ENCODE measurements around the gene TUBA1C.

TUBA1C gene

GRCh38 chr12:49304161-49304560 is 39.3 kb downstream of the TUBA1C start:
- Histone ChIP-seq H3K9me3 (ENCODE audit: control insufficient read depth, insufficient read depth, low read depth, low read length) (no peaks in the 10 kb centered on the region), H3K36me3 (ENCODE audit: control insufficient read depth in 2 of 2, insufficient read depth in 1 of 2, low read length in 2 of 2) (no peaks in the 10 kb centered on the region), H3K27ac (ENCODE audit: extremely low read depth, low read depth, low read length) (no peak overlapping the region), H3K4me1 (ENCODE audit: control insufficient read depth, insufficient read depth, low read length) (no peaks in the 10 kb centered on the region), H3K4me3 (ENCODE audit: low read depth, low read length) (no peak overlapping the region)
- POLR2A ChIA-PET: interaction anchor here (0.5 to 2.0 kb wide), 3 partner anchors 10 to 19 kb away, joined by 3 to 15 read pairs (median 3); partner anchors contain the start of genes PRPH and TROAP
- TF ChIP-seq KLF9 (tag by site-specific recombination; IDR thresholded peaks at IDR 0.05; ENCODE audit: low read depth): no peak
- no peak for TF ChIP-seq ZNF677 (tag by site-specific recombination; IDR thresholded peaks at IDR 0.05)
- no peak for TF ChIP-seq ZNF658 (tag by site-specific recombination; IDR thresholded peaks at IDR 0.05)
- peak; percentile 29; the same call in 1 of the 2 replicates for TF ChIP-seq PRDM1 (tag by site-specific recombination; IDR thresholded peaks at IDR 0.05)
- peak; percentile 86 for TF ChIP-seq ZNF600 (tag by site-specific recombination; IDR thresholded peaks at IDR 0.05)
- TF ChIP-seq, protein P1, sequence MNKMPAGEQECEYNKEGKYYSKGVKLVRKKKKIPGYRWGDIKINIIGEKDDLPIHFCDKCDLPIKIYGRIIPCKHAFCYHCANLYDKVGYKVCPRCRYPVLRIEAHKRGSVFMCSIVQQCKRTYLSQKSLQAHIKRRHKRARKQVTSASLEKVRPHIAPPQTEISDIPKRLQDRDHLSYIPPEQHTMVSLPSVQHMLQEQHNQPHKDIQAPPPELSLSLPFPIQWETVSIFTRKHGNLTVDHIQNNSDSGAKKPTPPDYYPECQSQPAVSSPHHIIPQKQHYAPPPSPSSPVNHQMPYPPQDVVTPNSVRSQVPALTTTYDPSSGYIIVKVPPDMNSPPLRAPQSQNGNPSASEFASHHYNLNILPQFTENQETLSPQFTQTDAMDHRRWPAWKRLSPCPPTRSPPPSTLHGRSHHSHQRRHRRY (tag by site-specific recombination; IDR thresholded peaks at IDR 0.05): no peak
- TF ChIP-seq ZNF623 (tag by site-specific recombination; IDR thresholded peaks at IDR 0.05): no peak
- no peak for TF ChIP-seq OSR2 (tag by site-specific recombination; IDR thresholded peaks at IDR 0.05)
- no peak for TF ChIP-seq ZNF274 (IDR thresholded peaks at IDR 0.05; ENCODE audit: low read length)
- no peak for TF ChIP-seq ZNF274 (tag by site-specific recombination; IDR thresholded peaks at IDR 0.05; ENCODE audit: borderline replicate concordance)
- no peak for TF ChIP-seq SALL2 (tag by site-specific recombination; IDR thresholded peaks at IDR 0.05; ENCODE audit: borderline replicate concordance)
- CTCF ChIA-PET: interaction anchor here (0.8 to 4.7 kb wide), 6 partner anchors 9 to 55 kb away, joined by 3 to 34 read pairs (median 4); partner anchors contain the start of gene PRPH

DNA sequence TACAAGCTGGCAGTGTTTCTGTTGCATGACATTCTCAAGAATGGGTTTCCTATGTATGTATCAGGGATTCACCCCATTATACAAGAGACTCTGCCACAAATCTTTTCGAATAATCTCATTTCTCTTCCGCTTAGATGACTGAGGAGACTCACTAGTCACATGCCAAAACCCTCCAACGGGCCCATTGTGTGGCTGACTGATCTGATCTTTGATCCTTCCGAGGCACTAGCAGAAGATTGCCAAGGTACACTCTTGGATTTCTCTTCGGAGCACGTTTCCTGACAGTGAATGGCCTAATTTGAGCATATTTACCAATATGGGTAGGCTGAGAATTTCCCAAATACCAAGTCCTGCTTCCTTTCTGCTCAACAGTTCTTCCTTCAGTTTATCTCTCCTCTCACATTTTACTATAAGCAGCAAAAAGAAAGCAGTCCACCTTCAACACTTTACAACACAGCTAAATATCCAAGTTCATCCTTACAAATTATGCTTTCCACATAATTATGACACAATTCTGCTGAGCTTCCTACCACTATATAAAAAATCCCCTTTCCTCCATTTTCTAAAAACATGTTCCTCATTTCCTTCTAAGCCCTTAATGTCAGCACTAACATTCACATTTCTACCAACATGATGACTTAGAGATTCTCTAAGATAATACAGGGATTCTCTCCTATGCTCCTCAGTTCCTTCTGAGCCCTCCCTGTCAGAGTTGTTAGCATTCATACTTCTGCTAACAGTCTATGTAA is 41.1 kb downstream of the TUBA1C start:
- Histone ChIP-seq H3K36me3 (ENCODE audit: control insufficient read depth in 2 of 2, insufficient read depth in 1 of 2, low read length in 2 of 2) (no peaks in the 10 kb centered on the region), H3K4me3 (ENCODE audit: low read depth, low read length) (no peak overlapping the region), H3K4me1 (ENCODE audit: control insufficient read depth, insufficient read depth, low read length) (no peaks in the 10 kb centered on the region), H3K27ac (ENCODE audit: extremely low read depth, low read depth, low read length) (no peak overlapping the region), H3K9me3 (ENCODE audit: control insufficient read depth, insufficient read depth, low read depth, low read length) (no peaks in the 10 kb centered on the region)
- TF ChIP-seq ZNF561 (tag by site-specific recombination; IDR thresholded peaks at IDR 0.05; ENCODE audit: borderline replicate concordance) (no peak), ZNF133 (tag by site-specific recombination; IDR thresholded peaks at IDR 0.05) (no peak), ZNF449 (tag by site-specific recombination; IDR thresholded peaks at IDR 0.05) (no peak), ZNF37A (tag by site-specific recombination; IDR thresholded peaks at IDR 0.05) (no peak), ZFP69B (tag by site-specific recombination; IDR thresholded peaks at IDR 0.05) (no peak), ZNF692 (tag by site-specific recombination; IDR thresholded peaks at IDR 0.05) (no peak), ZNF335 (tag by site-specific recombination; conservative IDR thresholded peaks at IDR 0.05) (no peak), ZNF426 (tag by site-specific recombination; IDR thresholded peaks at IDR 0.05) (no peak), ZNF792 (tag by site-specific recombination; IDR thresholded peaks at IDR 0.05) (no peak), ZNF626 (tag by site-specific recombination; IDR thresholded peaks at IDR 0.05) (no peak), ZNF423 (tag by site-specific recombination; IDR thresholded peaks at IDR 0.05) (no peak), ZNF768 (tag by site-specific recombination; IDR thresholded peaks at IDR 0.05) (no peak), ZNF146 (tag by site-specific recombination; IDR thresholded peaks at IDR 0.05) (no peak), ZNF266 (tag by site-specific recombination; IDR thresholded peaks at IDR 0.05; ENCODE audit: low read depth) (no peak), TCF7L2 (IDR thresholded peaks at IDR 0.05; ENCODE audit: borderline replicate concordance, low read depth, low read length) (no peak), KLF7 (tag by site-specific recombination; IDR thresholded peaks at IDR 0.05; ENCODE audit: borderline replicate concordance) (no peak)
- ChIA-PET POLR2A (interaction anchor here (0.7 to 1.3 kb wide), 2 partner anchors 9 to 12 kb away, joined by 3 to 6 read pairs; no protein-coding TSS in a partner anchor), CTCF (interaction anchor here (0.6 to 4.7 kb wide), 2 partner anchors 11 to 40 kb away, joined by 5 to 34 read pairs; partner anchors contain the start of gene PRPH)
